Kidney (tissue), 14 donors: ENCODE measurements around the gene WDR77. TPM values are rescaled to one million over a fixed set of nuclear protein-coding genes. Genes with fewer than 3 reads are reported as not detected.

Experiments
- DNase-seq, 5 donors: peaks; one replicate each; pipeline ENCODE4 v3.0.0-alpha.2; 2013 to 2020
- FAIRE-seq: peaks from 2 replicates; lab custom pipeline; 2012; peaks lifted over from hg19 to GRCh38; lab: Jason Lieb, UNC
- H3K27ac ChIP-seq, 2 donors: one replicate each; pipeline ENCODE4 v1.7.0; 2013; ENCODE audit warnings: low read depth in 2 of 2, low read length in 2 of 2, inconsistent platforms in 1 of 2
- H3K27me3 ChIP-seq: one replicate; pipeline ENCODE4 v1.7.1; 2013; ENCODE audit warnings: low read length, inconsistent platforms; ENCODE audit not compliant: control insufficient read depth, insufficient read depth
- H3K36me3 ChIP-seq, 3 donors: one replicate each; pipeline versions ENCODE4 v1.7.0 to v1.7.1; 2013; ENCODE audit warnings: low read length in 3 of 3, control low read depth in 1 of 3, inconsistent platforms in 1 of 3; ENCODE audit not compliant: insufficient read depth in 3 of 3, control insufficient read depth in 2 of 3
- H3K4me1 ChIP-seq, 3 donors: one replicate each; pipeline versions ENCODE4 v1.7.0 to v1.7.1; 2013; ENCODE audit warnings: low read length in 3 of 3, inconsistent platforms in 1 of 3, low read depth in 1 of 3; ENCODE audit not compliant: control insufficient read depth in 2 of 3, insufficient read depth in 2 of 3
- H3K4me3 ChIP-seq, 3 donors: one replicate each; pipeline versions ENCODE4 v1.7.0 to v1.8.1; 2013; ENCODE audit warnings: low read length in 3 of 3, control low read depth in 1 of 3, inconsistent platforms in 1 of 3
- H3K9ac ChIP-seq, 3 donors: one replicate each; pipeline versions ENCODE4 v1.7.0 to v1.7.1; 2013; ENCODE audit warnings: low read length in 3 of 3, control low read depth in 1 of 3, inconsistent platforms in 1 of 3
- H3K9me3 ChIP-seq, 3 donors: one replicate each; pipeline versions ENCODE4 v1.7.0 to v1.7.1; 2013; ENCODE audit warnings: low read length in 3 of 3, control low read depth in 1 of 3, inconsistent platforms in 1 of 3; ENCODE audit not compliant: control insufficient read depth in 2 of 3, insufficient read depth in 1 of 3
- intact Hi-C: fragments of 100-400 bp; cut with DNase I; formaldehyde crosslinking; loops from one replicate; pipeline ENCODE4 v1.11.1; 2022
- polyA plus RNA-seq: library from polyadenylated mRNA; stranded (reverse); fragments of 350-450 nt; fragmentation: Illumina TruSeq; extraction: RNeasy Lipid Tissue Mini Kit (QIAGEN cat#74804); gene quantifications from one replicate; pipeline ENCODE4 v1.2.3, GENCODE V29; 2014; ENCODE audit warnings: low read depth, low replicate concordance; ENCODE audit not compliant: insufficient read depth
- total RNA-seq: library from RNA; stranded (reverse); fragmentation: NEBNext Ultra II Directional; extraction: Animal tissue kit (Norgen Biotek cat#: 25700); gene quantifications from one replicate; pipeline ENCODE4 v1.2.1, GENCODE V29; 2021
- TF ChIP-seq, protein P1 (sequence below): IDR thresholded peaks from 3 replicates; pipeline ENCODE4 v1.5.1; 2012; ENCODE audit warnings: mild to moderate bottlenecking, moderate library complexity, borderline replicate concordance; ENCODE audit not compliant: insufficient read depth; ENCODE audit errors: extremely low read depth
- donor health status: control.
- donor health status: control.
- donor health status: control.
- donor health status: control.
- donor health status: control.
- donor health status: DM: yes; HTN: yes; CAD: no.
- donor health status: Normal renal cell carcinoma (clear cell type).

WDR77 gene
- total and polyA plus RNA-seq, 2 donors from 2014 or later: 26.5 to 28.2 TPM

DNA sequence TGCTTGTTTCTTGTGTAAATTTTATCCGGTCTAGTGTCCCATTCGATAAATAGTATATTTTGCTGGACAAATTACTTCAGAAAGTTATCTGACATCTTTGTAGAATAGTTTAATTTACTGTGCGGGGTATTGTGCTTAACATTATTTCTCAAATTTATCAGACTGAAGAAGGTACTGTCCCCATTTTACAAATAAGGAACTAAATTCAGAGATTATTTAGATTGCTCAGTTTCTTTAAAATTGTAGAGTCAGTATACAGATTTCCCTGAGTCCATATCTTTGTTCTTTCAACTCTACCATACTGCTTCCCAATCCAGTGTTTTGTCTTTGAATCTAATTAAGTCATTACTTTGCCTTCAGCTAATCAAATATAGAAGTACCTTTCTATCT lies 6.6 kb upstream of the WDR77 start:
- Histone ChIP-seq H3K4me3 (no peak overlapping the region), H3K4me1 (peaks cover 0 to 4% (median 0%) of the 10 kb centered on the region in 3 donors), H3K9ac (no peak overlapping the region), H3K36me3 (peaks cover 14 to 39% (median 19%) of the 10 kb centered on the region in 3 donors), H3K27me3 (no peaks in the 10 kb centered on the region), H3K27ac (no peak overlapping the region), H3K9me3 (no peaks in the 10 kb centered on the region)
- DNase-seq (no peak), FAIRE-seq (no peak)
- intact Hi-C loops: no loop called here
- TF ChIP-seq, protein P1, sequence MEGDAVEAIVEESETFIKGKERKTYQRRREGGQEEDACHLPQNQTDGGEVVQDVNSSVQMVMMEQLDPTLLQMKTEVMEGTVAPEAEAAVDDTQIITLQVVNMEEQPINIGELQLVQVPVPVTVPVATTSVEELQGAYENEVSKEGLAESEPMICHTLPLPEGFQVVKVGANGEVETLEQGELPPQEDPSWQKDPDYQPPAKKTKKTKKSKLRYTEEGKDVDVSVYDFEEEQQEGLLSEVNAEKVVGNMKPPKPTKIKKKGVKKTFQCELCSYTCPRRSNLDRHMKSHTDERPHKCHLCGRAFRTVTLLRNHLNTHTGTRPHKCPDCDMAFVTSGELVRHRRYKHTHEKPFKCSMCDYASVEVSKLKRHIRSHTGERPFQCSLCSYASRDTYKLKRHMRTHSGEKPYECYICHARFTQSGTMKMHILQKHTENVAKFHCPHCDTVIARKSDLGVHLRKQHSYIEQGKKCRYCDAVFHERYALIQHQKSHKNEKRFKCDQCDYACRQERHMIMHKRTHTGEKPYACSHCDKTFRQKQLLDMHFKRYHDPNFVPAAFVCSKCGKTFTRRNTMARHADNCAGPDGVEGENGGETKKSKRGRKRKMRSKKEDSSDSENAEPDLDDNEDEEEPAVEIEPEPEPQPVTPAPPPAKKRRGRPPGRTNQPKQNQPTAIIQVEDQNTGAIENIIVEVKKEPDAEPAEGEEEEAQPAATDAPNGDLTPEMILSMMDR: no peak

DNA sequence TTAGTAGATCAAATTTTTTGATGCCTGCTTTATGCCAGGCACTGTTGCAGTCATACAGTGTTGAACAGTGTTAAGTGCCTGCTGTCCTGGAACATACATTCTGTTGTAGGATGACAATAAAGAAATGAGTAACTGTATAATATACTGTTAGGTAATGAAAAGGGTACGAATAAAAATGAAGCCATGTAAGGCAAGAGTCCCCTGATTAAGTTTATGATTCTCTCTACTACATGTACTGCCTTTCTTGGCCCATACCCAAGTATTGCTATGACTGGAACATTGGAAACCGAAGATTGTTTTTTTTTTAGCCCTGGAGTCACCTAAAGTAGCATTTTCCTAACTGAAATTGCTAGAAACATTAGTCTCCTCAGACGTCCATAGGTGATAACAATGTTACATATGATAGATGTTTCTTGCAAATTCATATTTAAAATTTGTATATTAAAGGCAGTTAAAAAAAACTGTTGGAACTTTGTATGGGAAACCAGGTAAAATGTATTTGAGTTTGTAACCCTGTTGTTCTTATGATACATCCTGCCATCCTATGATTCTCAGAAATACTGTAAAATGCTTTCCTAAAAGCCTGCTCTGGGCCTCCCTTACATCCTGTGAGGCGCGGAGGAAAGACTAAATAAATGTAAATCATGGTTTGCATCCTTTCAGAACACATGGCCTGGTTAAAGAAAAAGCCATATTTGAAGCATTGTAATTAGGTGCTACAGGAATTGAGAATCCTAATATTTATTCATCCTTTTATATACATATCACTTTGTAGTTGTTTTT lies 6.0 kb upstream of the WDR77 start:
- DNase-seq (no peak), FAIRE-seq (no peak)
- TF ChIP-seq, protein P1: no peak
- H3K36me3 ChIP-seq: peaks cover 14 to 39% (median 18%) of the 10 kb centered on the region in 3 donors
- no peaks in the 10 kb centered on the region for H3K9me3 ChIP-seq
- no peak overlapping the region for H3K4me3 ChIP-seq
- intact Hi-C loops: no loop called here
- H3K9ac ChIP-seq: no peak overlapping the region
- H3K27me3 ChIP-seq: no peaks in the 10 kb centered on the region
- peaks cover 2 to 5% (median 4%) of the 10 kb centered on the region in 3 donors for H3K4me1 ChIP-seq
- H3K27ac ChIP-seq: no peak overlapping the region

DNA sequence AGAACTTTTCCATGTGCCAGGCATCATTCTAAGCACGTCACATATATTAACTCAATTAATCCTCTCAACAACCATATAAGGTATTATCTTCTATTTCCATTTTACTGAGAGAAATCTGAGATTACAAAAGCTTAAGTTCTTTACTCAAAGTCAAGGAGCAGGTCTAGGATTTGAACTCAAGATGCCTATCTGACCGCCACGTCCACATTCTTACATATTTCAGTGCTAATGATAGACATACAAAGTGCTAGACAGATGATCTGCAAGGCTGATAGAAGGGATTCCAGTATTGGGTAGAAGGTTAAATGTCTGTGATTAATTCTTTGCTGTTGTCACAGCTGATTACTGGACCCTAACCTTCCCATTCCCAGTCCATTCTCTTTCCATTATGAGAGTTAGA lies 4.7 kb upstream of the WDR77 start:
- H3K4me1 ChIP-seq: peaks cover 3 to 7% (median 5%) of the 10 kb centered on the region in 3 donors
- H3K36me3 ChIP-seq: peaks cover 10 to 31% (median 13%) of the 10 kb centered on the region in 3 donors

More for the DNA sequence above, 4.7 kb upstream of the WDR77 start:
- FAIRE-seq (no peak), DNase-seq (no peak)
- Histone ChIP-seq H3K27ac (no peak overlapping the region), H3K9me3 (no peaks in the 10 kb centered on the region), H3K27me3 (no peaks in the 10 kb centered on the region), H3K4me3 (no peak overlapping the region), H3K9ac (no peak overlapping the region)
- intact Hi-C loops: no loop called here
- TF ChIP-seq, protein P1: no peak
